ENCODE data around the gene DYNC1H1. TPM values are rescaled to one million over a fixed set of nuclear protein-coding genes. Genes with fewer than 3 reads are reported as not detected.

DYNC1H1 gene
- total and polyA plus RNA-seq, 2 of the 13 experiments (the other 11 are each of a cell fraction or from before 2014, with no cell fraction given): 74.4 to 239 TPM

DNA sequence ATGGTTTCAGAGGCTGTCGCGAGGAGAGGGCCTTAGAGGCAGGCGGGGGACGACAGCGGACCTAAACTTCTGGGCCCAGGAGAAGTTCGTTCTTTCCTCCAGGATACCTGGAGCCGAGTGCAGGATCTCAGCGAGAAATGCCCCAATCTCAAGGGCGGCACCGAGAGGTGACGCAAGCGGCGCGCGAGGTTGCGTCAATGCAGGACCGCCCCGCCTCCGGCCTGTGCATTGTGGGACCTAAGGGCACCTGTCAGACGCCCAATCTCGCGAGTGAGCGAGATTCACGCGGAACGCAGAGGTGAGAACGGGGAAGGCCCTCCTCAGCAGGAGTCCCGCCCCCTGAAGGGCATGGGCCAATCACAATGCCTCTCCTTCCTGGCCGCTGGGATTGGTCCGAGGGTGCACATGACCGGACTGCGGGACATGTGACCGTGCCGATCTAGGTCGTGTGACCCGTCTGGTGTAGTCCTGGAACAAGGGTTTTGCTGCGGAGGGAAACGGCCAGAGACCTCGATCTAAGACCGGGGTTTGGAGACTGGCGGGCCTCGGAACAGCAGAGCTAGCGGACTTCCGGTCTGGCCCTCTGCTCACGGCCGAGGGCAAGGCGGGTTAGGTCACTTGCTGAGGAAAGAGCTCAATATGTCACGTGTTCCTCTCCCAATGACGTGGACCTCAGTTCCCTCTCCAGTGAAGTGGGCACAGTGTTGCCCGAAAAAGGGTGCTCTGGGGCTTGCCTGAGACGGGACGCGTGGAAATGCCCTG lies 16.3 kb upstream of the DYNC1H1 start (continued):
- TF ChIP-seq ZNF841 (CRISPR knock-in tag; IDR thresholded peaks at IDR 0.05; ENCODE audit: borderline replicate concordance): no peak
- TF ChIP-seq, protein P1, sequence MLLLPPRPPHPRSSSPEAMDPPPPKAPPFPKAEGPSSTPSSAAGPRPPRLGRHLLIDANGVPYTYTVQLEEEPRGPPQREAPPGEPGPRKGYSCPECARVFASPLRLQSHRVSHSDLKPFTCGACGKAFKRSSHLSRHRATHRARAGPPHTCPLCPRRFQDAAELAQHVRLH (CRISPR knock-in tag; IDR thresholded peaks at IDR 0.05; ENCODE audit: borderline replicate concordance, low read depth): peak; percentile 82
- TF ChIP-seq KMT2A (CRISPR knock-in tag; IDR thresholded peaks at IDR 0.05): peak; percentile 85
- peak; percentile 86; the same call in 1 of the 2 replicates for TF ChIP-seq ZNF567 (CRISPR knock-in tag; IDR thresholded peaks at IDR 0.05; ENCODE audit: borderline replicate concordance)
- TF ChIP-seq ZSCAN21 (CRISPR knock-in tag; IDR thresholded peaks at IDR 0.05; ENCODE audit: borderline replicate concordance): peak; percentile 60; the same call in 1 of the 2 replicates
- no peak for TF ChIP-seq FOSL1 (CRISPR knock-in tag; IDR thresholded peaks at IDR 0.05; ENCODE audit: borderline replicate concordance)
- peak; percentile 72 for TF ChIP-seq ZNF619 (CRISPR knock-in tag; IDR thresholded peaks at IDR 0.05)
- no peak for TF ChIP-seq HMGA1 (CRISPR knock-in tag; conservative IDR thresholded peaks at IDR 0.05)
- TF ChIP-seq NFIB (CRISPR knock-in tag; IDR thresholded peaks at IDR 0.05; ENCODE audit: borderline replicate concordance): no peak
- peak; percentile 96 for TF ChIP-seq SP4 (CRISPR knock-in tag; IDR thresholded peaks at IDR 0.05)
- peak; percentile 84 for TF ChIP-seq NR2C2 (CRISPR knock-in tag; IDR thresholded peaks at IDR 0.05; ENCODE audit: borderline replicate concordance)
- peak; percentile 42 for TF ChIP-seq KDM3A (CRISPR knock-in tag; IDR thresholded peaks at IDR 0.05; ENCODE audit: low read depth)
- TF ChIP-seq PHF20 (CRISPR knock-in tag; IDR thresholded peaks at IDR 0.05): peak; percentile 97
- TF ChIP-seq ZFP36L1 (CRISPR knock-in tag; IDR thresholded peaks at IDR 0.05): no peak
- no peak for TF ChIP-seq JUNB (CRISPR knock-in tag; IDR thresholded peaks at IDR 0.05; ENCODE audit: borderline replicate concordance)
- TF ChIP-seq, protein P2, sequence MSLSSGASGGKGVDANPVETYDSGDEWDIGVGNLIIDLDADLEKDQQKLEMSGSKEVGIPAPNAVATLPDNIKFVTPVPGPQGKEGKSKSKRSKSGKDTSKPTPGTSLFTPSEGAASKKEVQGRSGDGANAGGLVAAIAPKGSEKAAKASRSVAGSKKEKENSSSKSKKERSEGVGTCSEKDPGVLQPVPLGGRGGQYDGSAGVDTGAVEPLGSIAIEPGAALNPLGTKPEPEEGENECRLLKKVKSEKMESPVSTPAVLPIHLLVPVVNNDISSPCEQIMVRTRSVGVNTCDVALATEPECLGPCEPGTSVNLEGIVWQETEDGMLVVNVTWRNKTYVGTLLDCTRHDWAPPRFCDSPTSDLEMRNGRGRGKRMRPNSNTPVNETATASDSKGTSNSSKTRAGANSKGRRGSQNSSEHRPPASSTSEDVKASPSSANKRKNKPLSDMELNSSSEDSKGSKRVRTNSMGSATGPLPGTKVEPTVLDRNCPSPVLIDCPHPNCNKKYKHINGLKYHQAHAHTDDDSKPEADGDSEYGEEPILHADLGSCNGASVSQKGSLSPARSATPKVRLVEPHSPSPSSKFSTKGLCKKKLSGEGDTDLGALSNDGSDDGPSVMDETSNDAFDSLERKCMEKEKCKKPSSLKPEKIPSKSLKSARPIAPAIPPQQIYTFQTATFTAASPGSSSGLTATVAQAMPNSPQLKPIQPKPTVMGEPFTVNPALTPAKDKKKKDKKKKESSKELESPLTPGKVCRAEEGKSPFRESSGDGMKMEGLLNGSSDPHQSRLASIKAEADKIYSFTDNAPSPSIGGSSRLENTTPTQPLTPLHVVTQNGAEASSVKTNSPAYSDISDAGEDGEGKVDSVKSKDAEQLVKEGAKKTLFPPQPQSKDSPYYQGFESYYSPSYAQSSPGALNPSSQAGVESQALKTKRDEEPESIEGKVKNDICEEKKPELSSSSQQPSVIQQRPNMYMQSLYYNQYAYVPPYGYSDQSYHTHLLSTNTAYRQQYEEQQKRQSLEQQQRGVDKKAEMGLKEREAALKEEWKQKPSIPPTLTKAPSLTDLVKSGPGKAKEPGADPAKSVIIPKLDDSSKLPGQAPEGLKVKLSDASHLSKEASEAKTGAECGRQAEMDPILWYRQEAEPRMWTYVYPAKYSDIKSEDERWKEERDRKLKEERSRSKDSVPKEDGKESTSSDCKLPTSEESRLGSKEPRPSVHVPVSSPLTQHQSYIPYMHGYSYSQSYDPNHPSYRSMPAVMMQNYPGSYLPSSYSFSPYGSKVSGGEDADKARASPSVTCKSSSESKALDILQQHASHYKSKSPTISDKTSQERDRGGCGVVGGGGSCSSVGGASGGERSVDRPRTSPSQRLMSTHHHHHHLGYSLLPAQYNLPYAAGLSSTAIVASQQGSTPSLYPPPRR (CRISPR knock-in tag; IDR thresholded peaks at IDR 0.05; ENCODE audit: borderline replicate concordance): 0 out of 2 replicates have a peak, but pooled peaks have one; percentile 21
- TF ChIP-seq ZNF205 (CRISPR knock-in tag; IDR thresholded peaks at IDR 0.05): peak; percentile 27
- TF ChIP-seq HDAC6 (IDR thresholded peaks at IDR 0.05; ENCODE audit: low read depth, low read length): no peak
- peak; percentile 34 for TF ChIP-seq AGO1 (IDR thresholded peaks at IDR 0.05; ENCODE audit: low read depth, low read length, poor library complexity, severe bottlenecking)
- TF ChIP-seq MYC (CRISPR knock-in tag; IDR thresholded peaks at IDR 0.05; ENCODE audit: borderline replicate concordance): peak; percentile 78
- TF ChIP-seq NCOA2 (CRISPR knock-in tag; IDR thresholded peaks at IDR 0.05): peak; percentile 68; the same call in 1 of the 2 replicates
- peak; percentile 30; the same call in 1 of the 2 replicates for TF ChIP-seq ELF4 (CRISPR knock-in tag; IDR thresholded peaks at IDR 0.05; ENCODE audit: borderline replicate concordance)
- no peak for TF ChIP-seq ZNF570 (CRISPR knock-in tag; IDR thresholded peaks at IDR 0.05; ENCODE audit: borderline replicate concordance)
- no peak for TF ChIP-seq MATR3 (CRISPR knock-in tag; IDR thresholded peaks at IDR 0.05)
- peak; percentile 51; the same call in 1 of the 2 replicates for TF ChIP-seq ZNF564 (CRISPR knock-in tag; IDR thresholded peaks at IDR 0.05)
- TF ChIP-seq KLF9 (CRISPR knock-in tag; IDR thresholded peaks at IDR 0.05; ENCODE audit: low read depth): peak; percentile 87; the same call in 1 of the 2 replicates
